ENCODE data around the gene OR52R1.
"Not testable (repeated sequence)": the region's sequence is repeated elsewhere in the genome, so short reads cannot be mapped to it uniquely, and the experiment has no call there.

Gene OR52R1

DNA sequence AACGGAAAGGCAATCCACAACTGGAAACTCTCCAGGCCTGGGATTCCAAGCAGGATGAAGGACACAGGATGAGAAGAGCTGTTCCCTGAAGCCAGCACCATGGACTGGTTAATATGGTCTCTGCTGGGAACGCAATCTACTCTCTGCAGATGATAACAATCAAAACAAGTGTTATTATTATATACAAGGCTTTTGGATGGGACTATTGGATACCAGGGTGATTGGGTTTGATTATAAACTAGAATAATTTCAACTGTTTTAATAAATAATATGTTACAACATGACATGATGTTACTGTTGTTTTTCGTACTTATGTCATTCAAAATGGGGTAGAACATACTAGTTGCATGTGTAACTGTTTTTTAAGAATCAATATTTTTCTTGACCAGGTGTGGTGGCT lies at the start of gene OR52R1:
TSS of gene OR52R1 (minus strand) at position 101 of the 400 bp plus-strand sequence. CDS start at position 101, 0 bp downstream.
- no peak for DNase-seq (ENCODE audit: low read depth)

- DNase-seq (ENCODE audit: low read depth), result no peak
Observed at GRCh38 chr11:4851033-4851432, 46.9 kb upstream of the OR52R1 start.

DNA sequence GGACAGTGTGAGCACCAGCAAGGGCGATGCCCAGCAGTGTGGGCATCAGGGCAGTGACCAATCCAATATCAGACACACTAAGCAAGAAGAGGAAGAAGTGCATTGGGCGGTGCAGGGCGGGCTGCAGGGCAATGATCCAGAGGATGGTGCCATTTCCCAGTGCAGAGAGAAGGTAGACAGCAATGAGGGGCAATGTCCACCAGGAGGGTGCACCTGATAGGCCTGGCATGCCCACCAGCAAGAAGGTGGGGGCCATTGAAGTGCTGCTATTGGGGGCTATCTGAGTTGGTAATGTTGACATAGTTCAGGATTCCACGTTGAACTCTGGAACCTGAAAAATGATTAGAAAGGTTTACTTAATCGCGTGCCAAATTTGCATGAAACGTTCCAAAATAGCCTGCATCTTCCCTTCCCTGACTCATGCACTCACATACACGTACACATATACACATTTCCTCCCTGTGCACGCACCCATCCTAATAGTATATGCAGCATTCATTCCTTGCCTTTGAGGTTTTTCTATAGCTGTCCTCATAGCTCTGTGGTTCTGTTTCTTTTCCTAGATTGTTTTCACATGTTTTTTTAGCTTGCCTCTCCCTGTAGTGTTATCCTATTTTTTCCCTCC lies 44.8 kb upstream of the OR52R1 start, which contains the start of gene OR51S1:
TSS of gene OR51S1 (minus strand) at position 301 of the 625 bp plus-strand sequence. CDS start at position 301, 0 bp downstream.
- DNase-seq (ENCODE audit: low read depth), result no peak

- no peak for DNase-seq (ENCODE audit: low read depth)
Observed at GRCh38 chr11:4839851-4840549, 35.8 kb upstream of the OR52R1 start.

GRCh38 chr11:4830909-4831308 lies 26.7 kb upstream of the OR52R1 start:
- no peak for DNase-seq (ENCODE audit: low read depth)

DNA sequence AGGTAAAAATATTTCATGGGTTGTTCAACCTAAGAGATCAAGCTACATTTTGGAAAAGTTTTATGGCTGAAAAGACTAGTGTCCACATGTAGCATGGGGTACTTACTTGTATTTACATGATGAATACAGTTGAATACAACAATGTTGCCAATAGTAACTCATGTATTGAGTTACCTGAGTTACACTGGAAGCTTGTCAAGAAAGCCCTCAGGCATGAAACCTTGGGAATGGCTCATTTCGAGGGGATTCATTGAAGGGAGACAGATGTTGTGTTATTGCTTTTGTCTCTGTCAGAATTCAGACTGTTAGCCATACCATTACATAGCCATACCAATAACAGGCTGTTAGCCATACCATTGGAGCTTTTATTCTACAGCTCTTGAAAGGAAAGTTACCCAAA lies 26.2 kb upstream of the OR52R1 start:
- DNase-seq (ENCODE audit: low read depth), result no peak

GRCh38 chr11:4826425-4826824 lies 22.2 kb upstream of the OR52R1 start:
- peak; percentile 67 for DNase-seq (ENCODE audit: low read depth)

DNA sequence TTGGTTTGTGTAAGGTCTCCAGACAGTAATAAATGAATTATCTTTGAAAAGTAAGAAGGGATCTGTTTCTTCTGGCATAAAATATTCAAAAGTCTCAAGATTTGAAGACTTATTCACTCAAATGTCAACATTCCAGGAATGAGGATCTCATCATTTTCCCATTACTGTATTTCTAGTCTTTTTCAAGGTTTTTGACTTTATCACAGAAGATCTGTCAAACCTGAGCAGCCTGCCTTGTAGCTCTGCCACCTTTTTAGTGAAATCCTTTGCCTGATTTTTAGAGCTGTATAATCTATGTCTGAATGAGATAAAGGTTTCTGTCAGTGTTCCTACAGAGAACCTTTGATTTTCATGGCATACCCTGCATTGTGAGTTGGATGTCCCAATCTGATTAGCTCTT lies 21.0 kb upstream of the OR52R1 start:
- no peak for DNase-seq (ENCODE audit: low read depth)

GRCh38 chr11:4821021-4821420 lies 16.8 kb upstream of the OR52R1 start, which contains the start of gene OR51F2:
TSS of gene OR51F2 (plus strand) at chr11:4821321. CDS start at chr11:4821422, 101 bp downstream.
- DNase-seq (ENCODE audit: low read depth), result no peak

GRCh38 chr11:4809246-4809645 lies 5.1 kb upstream of the OR52R1 start:
- DNase-seq (ENCODE audit: low read depth), result no peak

DNA sequence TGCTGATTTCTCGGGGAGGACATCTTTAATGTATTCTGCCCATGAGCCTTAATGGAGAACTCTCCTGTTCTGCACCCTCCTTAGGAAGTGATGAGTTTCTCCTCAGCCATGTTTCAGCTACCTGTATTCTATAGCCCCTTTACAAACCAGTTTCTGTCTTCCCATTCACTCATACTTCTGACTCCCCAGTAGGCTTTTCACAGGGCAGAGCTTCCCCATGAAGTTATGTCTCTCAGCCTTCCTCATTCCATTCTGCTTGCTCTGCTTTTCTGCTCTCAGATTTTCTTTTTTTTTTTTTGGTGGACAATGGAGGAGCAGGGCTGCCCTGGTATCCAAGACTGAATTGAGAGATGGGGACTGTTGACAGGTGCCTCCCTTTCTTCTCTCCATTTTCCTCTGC lies 4.3 kb upstream of the OR52R1 start:
- DNase-seq (ENCODE audit: low read depth), result no peak

- not testable (repeated sequence) for DNase-seq (ENCODE audit: low read depth)
Observed at GRCh38 chr11:4801316-4801715, 2.9 kb downstream of the OR52R1 start.

GRCh38 chr11:4798427-4799183 lies 5.6 kb downstream of the OR52R1 start:
- no peak for DNase-seq (ENCODE audit: low read depth)

DNA sequence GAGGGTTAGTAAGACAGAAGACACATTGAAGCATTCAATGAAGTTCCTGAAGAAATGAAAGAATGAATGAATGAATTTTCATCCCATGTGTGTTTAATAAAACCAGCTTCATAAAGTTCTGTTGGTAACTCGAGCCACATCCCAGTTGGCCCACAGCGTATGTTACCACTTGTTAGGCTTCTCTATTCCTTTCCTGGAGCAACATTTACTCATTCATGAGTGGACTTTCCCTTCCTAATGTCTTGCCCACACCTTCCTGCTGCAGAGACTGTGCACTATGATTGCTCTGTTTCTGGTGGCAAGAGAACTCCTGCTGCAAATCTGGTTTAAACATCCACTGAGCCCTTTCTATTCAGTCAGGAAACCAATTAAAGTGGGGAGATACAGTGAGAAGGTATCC lies 7.0 kb downstream of the OR52R1 start:
- DNase-seq (ENCODE audit: low read depth), result no peak

GRCh38 chr11:4782454-4782853 lies 21.7 kb downstream of the OR52R1 start:
- no peak for DNase-seq (ENCODE audit: low read depth)

DNA sequence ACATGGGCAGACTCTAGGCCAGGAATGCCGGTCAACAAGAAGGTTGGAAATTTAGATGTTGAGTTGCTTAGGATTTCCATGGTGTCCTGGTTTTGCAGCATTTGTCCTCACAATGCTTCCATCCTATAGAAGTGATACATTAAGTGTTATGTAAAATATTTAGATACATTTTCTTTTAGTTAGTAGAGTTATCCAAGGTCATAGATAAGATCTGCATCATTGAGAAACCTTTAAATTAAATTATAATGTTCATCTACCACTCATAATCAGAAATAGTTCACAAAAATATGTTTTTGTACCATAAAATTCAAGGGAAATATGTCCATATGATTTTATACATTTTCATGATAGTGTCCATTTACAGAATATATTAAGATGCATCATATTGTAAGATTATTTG lies 34.3 kb downstream of the OR52R1 start, which contains the start of gene OR51F1:
TSS of gene OR51F1 (minus strand) at position 101 of the 400 bp plus-strand sequence. CDS start at position 101, 0 bp downstream.
- DNase-seq (ENCODE audit: low read depth), result no peak

GRCh38 chr11:4768094-4768493 lies 36.1 kb downstream of the OR52R1 start:
- DNase-seq (ENCODE audit: low read depth), result no peak

DNA sequence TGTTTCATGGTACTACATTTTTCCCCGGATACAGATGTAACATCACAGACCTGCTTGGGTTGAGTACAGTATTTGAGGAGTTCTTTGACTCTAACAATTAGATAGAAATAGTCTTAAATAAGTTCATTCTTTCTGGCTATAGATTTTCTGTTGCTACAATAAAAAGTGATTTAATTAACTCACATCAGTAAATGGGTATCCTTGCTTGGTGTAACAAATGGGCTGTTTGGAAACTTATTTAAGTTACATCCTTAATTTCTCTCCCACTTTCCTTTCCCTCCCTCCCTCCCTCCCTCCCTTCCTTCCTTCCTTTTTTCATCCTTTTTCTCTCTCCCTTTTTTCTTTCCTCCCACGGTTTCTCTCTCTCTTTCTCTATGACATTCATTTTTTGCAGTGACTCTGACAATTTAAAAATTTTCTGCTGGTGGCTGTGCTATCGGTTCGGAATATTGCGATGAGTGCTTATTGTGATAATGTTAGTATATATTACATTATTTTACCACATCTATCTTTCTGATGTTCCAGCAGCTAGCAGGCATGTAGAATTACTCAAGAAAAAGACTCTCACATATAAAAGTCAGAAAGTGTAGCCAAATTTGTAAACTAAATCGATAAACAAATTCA lies 37.6 kb downstream of the OR52R1 start:
- no peak for DNase-seq (ENCODE audit: low read depth)

DNA sequence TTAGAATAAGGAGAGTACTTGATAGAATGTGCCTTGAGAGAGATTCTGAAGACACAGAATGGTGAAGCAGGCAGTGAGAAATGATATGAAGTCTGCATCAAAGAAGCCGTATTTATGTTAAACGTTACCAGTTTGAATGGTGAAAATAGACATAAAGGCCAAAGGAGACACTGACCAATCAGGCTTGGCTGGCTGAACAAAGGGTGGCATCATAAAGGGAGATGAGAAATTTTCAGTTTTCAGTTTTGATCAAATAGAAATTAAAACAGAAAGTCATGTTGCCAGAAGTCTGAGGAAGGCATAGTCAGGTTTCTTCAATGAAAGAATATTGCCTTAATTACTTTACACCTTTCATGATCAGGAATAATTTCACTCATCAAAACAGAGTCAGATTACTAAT lies 41.1 kb downstream of the OR52R1 start:
- DNase-seq (ENCODE audit: low read depth), result no peak
